Stomach smooth muscle (tissue), 2 donors: Measurements from ENCODE around the gene ARFRP1.

ENCODE experiments used
- H3K27ac ChIP-seq: one replicate; pipeline ENCODE4 v1.7.0; 2013; ENCODE audit warnings: mild to moderate bottlenecking, low read length, inconsistent platforms
- H3K27me3 ChIP-seq, 2 donors: one replicate each; pipeline ENCODE4 v1.7.0; 2013; ENCODE audit warnings: low read length in 2 of 2; ENCODE audit not compliant: insufficient read depth in 2 of 2, control insufficient read depth in 1 of 2
- H3K36me3 ChIP-seq, 2 donors: one replicate each; pipeline ENCODE4 v1.7.0; 2013; ENCODE audit warnings: low read length in 2 of 2; ENCODE audit not compliant: control insufficient read depth in 2 of 2, insufficient read depth in 2 of 2
- H3K4me1 ChIP-seq: one replicate; pipeline ENCODE4 v1.7.0; 2013; ENCODE audit warnings: low read length; ENCODE audit not compliant: control insufficient read depth, insufficient read depth
- H3K4me3 ChIP-seq, 2 donors: one replicate each; pipeline ENCODE4 v1.7.0; 2013; ENCODE audit warnings: low read length in 2 of 2
- H3K9ac ChIP-seq, 2 donors: one replicate each; pipeline ENCODE4 v1.7.0; 2013; ENCODE audit warnings: low read length in 2 of 2, mild to moderate bottlenecking in 1 of 2
- H3K9me3 ChIP-seq, 2 donors: one replicate each; pipeline ENCODE4 v1.7.0; 2013; ENCODE audit warnings: low read length in 2 of 2; ENCODE audit not compliant: control insufficient read depth in 2 of 2
- donor health status: healthy.
- donor health status: Pancreatic carcinoma.

ARFRP1 gene

GRCh38 chr20:63693733-63694583 lies 13.8 kb downstream of the ARFRP1 start:
- no peak overlapping the region for H3K4me3 ChIP-seq
- peaks cover 20% of the 10 kb centered on the region for H3K4me1 ChIP-seq
- H3K9me3 ChIP-seq = no peaks in the 10 kb centered on the region
- no peaks in the 10 kb centered on the region for H3K27me3 ChIP-seq
- H3K27ac ChIP-seq = no peak overlapping the region
- peaks cover 0 to 5% of the 10 kb centered on the region in 2 donors for H3K36me3 ChIP-seq
- H3K9ac ChIP-seq = no peak overlapping the region

- H3K9me3 ChIP-seq = no peaks in the 10 kb centered on the region
- peaks cover 16% of the 10 kb centered on the region for H3K4me1 ChIP-seq
- H3K36me3 ChIP-seq = peaks cover 0 to 5% of the 10 kb centered on the region in 2 donors
- no peaks in the 10 kb centered on the region for H3K27me3 ChIP-seq
- H3K27ac ChIP-seq = no peak overlapping the region
- no peak overlapping the region for H3K4me3 ChIP-seq
- H3K9ac ChIP-seq = no peak overlapping the region
Observed at GRCh38 chr20:63693083-63693732, 14.6 kb downstream of the ARFRP1 start.

GRCh38 chr20:63692436-63693082 lies 15.2 kb downstream of the ARFRP1 start:
- H3K4me3 ChIP-seq = no peak overlapping the region
- no peaks in the 10 kb centered on the region for H3K27me3 ChIP-seq
- H3K4me1 ChIP-seq = peaks cover 20% of the 10 kb centered on the region
- H3K36me3 ChIP-seq = peaks cover 0 to 5% of the 10 kb centered on the region in 2 donors
- H3K9ac ChIP-seq = no peak overlapping the region
- H3K27ac ChIP-seq = no peak overlapping the region
- H3K9me3 ChIP-seq = no peaks in the 10 kb centered on the region

GRCh38 chr20:63691711-63692435 lies 15.9 kb downstream of the ARFRP1 start:
- H3K9me3 ChIP-seq = no peaks in the 10 kb centered on the region
- H3K4me1 ChIP-seq = peaks cover 20% of the 10 kb centered on the region
- H3K27ac ChIP-seq = no peak overlapping the region
- peaks cover 0 to 5% of the 10 kb centered on the region in 2 donors for H3K36me3 ChIP-seq
- H3K27me3 ChIP-seq = no peaks in the 10 kb centered on the region
- no peak overlapping the region for H3K4me3 ChIP-seq
- no peak overlapping the region for H3K9ac ChIP-seq

GRCh38 chr20:63690898-63691710 lies 16.7 kb downstream of the ARFRP1 start:
- no peak overlapping the region for H3K4me3 ChIP-seq
- H3K4me1 ChIP-seq = peaks cover 24% of the 10 kb centered on the region
- no peaks in the 10 kb centered on the region for H3K27me3 ChIP-seq
- no peaks in the 10 kb centered on the region for H3K9me3 ChIP-seq
- peaks cover 0 to 5% of the 10 kb centered on the region in 2 donors for H3K36me3 ChIP-seq
- H3K27ac ChIP-seq = no peak overlapping the region
- no peak overlapping the region for H3K9ac ChIP-seq

GRCh38 chr20:63690003-63690897 lies 17.5 kb downstream of the ARFRP1 start:
- Histone ChIP-seq H3K36me3 (peaks cover 0 to 3% of the 10 kb centered on the region in 2 donors), H3K27ac (no peak overlapping the region), H3K9ac (no peak overlapping the region), H3K27me3 (no peaks in the 10 kb centered on the region), H3K9me3 (no peaks in the 10 kb centered on the region), H3K4me3 (no peak overlapping the region), H3K4me1 (peaks cover 28% of the 10 kb centered on the region)

GRCh38 chr20:63689046-63690002 lies 18.5 kb downstream of the ARFRP1 start:
- Histone ChIP-seq H3K27ac (peak overlapping the region; percentile 37), H3K4me3 (no peak overlapping the region), H3K36me3 (peaks cover 0 to 3% of the 10 kb centered on the region in 2 donors), H3K9me3 (no peaks in the 10 kb centered on the region), H3K27me3 (no peaks in the 10 kb centered on the region), H3K4me1 (peaks cover 28% of the 10 kb centered on the region), H3K9ac (no peak overlapping the region)

GRCh38 chr20:63688228-63689045 lies 19.3 kb downstream of the ARFRP1 start:
- Histone ChIP-seq H3K36me3 (no peaks in the 10 kb centered on the region), H3K9ac (no peak overlapping the region), H3K27me3 (no peaks in the 10 kb centered on the region), H3K4me1 (peaks cover 29% of the 10 kb centered on the region), H3K9me3 (no peaks in the 10 kb centered on the region), H3K27ac (peak overlapping the region; percentile 66), H3K4me3 (no peak overlapping the region)
